ENCODE results near the gene TPPP. TPM values are rescaled to one million over a fixed set of nuclear protein-coding genes. Genes with fewer than 3 reads are reported as not detected.

The TPPP gene
- total and polyA plus RNA-seq, 4 donors, result 3.7 to 24.1 (median 5.8) TPM

- ATAC-seq (ENCODE audit: insufficient read depth, low FRiP score) (no peak), DNase-seq (no peak)
- Histone ChIP-seq H3K9ac (ENCODE audit: insufficient read depth in 1 of 2, low read length in 2 of 2) (no peak overlapping the region), H3K36me3 (ENCODE audit: control insufficient read depth in 4 of 4, insufficient read depth in 4 of 4, low read length in 4 of 4) (peaks cover 0 to 23% (median 13%) of the 10 kb centered on the region in 4 donors), H3K4me1 (ENCODE audit: control insufficient read depth in 5 of 5, insufficient read depth in 5 of 5, low read length in 5 of 5) (no peaks in the 10 kb centered on the region), H3K4me3 (no peak overlapping the region), H3K27ac (ENCODE audit: low read depth in 1 of 2, low read length in 1 of 2) (no peak overlapping the region), H3K27me3 (ENCODE audit: control insufficient read depth in 3 of 3, insufficient read depth in 3 of 3, low read length in 2 of 3) (no peaks in the 10 kb centered on the region), H3K9me3 (ENCODE audit: control insufficient read depth in 4 of 4, insufficient read depth in 3 of 4, low read length in 3 of 4) (peaks cover 0 to 5% (median 4%) of the 10 kb centered on the region in 4 donors)
- WGBS, 2 donors, result 95 to 96% methylated on average over 11 of the region's 11 CpGs
- TF ChIP-seq, protein P1, sequence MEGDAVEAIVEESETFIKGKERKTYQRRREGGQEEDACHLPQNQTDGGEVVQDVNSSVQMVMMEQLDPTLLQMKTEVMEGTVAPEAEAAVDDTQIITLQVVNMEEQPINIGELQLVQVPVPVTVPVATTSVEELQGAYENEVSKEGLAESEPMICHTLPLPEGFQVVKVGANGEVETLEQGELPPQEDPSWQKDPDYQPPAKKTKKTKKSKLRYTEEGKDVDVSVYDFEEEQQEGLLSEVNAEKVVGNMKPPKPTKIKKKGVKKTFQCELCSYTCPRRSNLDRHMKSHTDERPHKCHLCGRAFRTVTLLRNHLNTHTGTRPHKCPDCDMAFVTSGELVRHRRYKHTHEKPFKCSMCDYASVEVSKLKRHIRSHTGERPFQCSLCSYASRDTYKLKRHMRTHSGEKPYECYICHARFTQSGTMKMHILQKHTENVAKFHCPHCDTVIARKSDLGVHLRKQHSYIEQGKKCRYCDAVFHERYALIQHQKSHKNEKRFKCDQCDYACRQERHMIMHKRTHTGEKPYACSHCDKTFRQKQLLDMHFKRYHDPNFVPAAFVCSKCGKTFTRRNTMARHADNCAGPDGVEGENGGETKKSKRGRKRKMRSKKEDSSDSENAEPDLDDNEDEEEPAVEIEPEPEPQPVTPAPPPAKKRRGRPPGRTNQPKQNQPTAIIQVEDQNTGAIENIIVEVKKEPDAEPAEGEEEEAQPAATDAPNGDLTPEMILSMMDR (IDR thresholded peaks at IDR 0.05; ENCODE audit: control extremely low read depth, extremely low read depth), result no peak
Measured at GRCh38 chr5:652773-653350, 40.3 kb downstream of the TPPP start.

GRCh38 chr5:652023-652515 is 41.1 kb downstream of the TPPP start:
- Histone ChIP-seq H3K27ac (ENCODE audit: low read depth in 1 of 2, low read length in 1 of 2) (no peak overlapping the region), H3K4me3 (no peak overlapping the region), H3K36me3 (ENCODE audit: control insufficient read depth in 4 of 4, insufficient read depth in 4 of 4, low read length in 4 of 4) (peaks cover 0 to 18% (median 10%) of the 10 kb centered on the region in 4 donors), H3K4me1 (ENCODE audit: control insufficient read depth in 5 of 5, insufficient read depth in 5 of 5, low read length in 5 of 5) (no peaks in the 10 kb centered on the region), H3K9me3 (ENCODE audit: control insufficient read depth in 4 of 4, insufficient read depth in 3 of 4, low read length in 3 of 4) (peaks cover 0 to 2% (median 0%) of the 10 kb centered on the region in 4 donors), H3K27me3 (ENCODE audit: control insufficient read depth in 3 of 3, insufficient read depth in 3 of 3, low read length in 2 of 3) (no peaks in the 10 kb centered on the region), H3K9ac (ENCODE audit: insufficient read depth in 1 of 2, low read length in 2 of 2) (no peak overlapping the region)
- DNase-seq, result no peak
- 95 to 97% methylated on average over 8 of the region's 8 CpGs for WGBS, 2 donors
- TF ChIP-seq, protein P1 (IDR thresholded peaks at IDR 0.05; ENCODE audit: control extremely low read depth, extremely low read depth), result no peak
- ATAC-seq (ENCODE audit: insufficient read depth, low FRiP score), result no peak

- Histone ChIP-seq H3K27me3 (ENCODE audit: control insufficient read depth in 3 of 3, insufficient read depth in 3 of 3, low read length in 2 of 3) (no peaks in the 10 kb centered on the region), H3K4me3 (no peak overlapping the region), H3K4me1 (ENCODE audit: control insufficient read depth in 5 of 5, insufficient read depth in 5 of 5, low read length in 5 of 5) (no peaks in the 10 kb centered on the region), H3K9me3 (ENCODE audit: control insufficient read depth in 4 of 4, insufficient read depth in 3 of 4, low read length in 3 of 4) (peaks cover 0 to 5% (median 0%) of the 10 kb centered on the region in 4 donors), H3K9ac (ENCODE audit: insufficient read depth in 1 of 2, low read length in 2 of 2) (no peak overlapping the region), H3K36me3 (ENCODE audit: control insufficient read depth in 4 of 4, insufficient read depth in 4 of 4, low read length in 4 of 4) (peaks cover 0 to 19% (median 11%) of the 10 kb centered on the region in 4 donors), H3K27ac (ENCODE audit: low read depth in 1 of 2, low read length in 1 of 2) (no peak overlapping the region)
- 93 to 98% methylated on average over 14 to 16 of the region's 16 CpGs for WGBS, 2 donors
- TF ChIP-seq, protein P1 (IDR thresholded peaks at IDR 0.05; ENCODE audit: control extremely low read depth, extremely low read depth), result no peak
- ATAC-seq (ENCODE audit: insufficient read depth, low FRiP score) (no peak), DNase-seq (no peak)
Measured at GRCh38 chr5:651296-652022, 41.7 kb downstream of the TPPP start.

Data from lung (tissue), 12 donors.